H1 (cell line): ENCODE data around the gene TASP1. TPM values are rescaled to one million over a fixed set of nuclear protein-coding genes. Genes with fewer than 3 reads are reported as not detected.

Experiments
- BRCA1 ChIP-seq: IDR thresholded peaks from 2 replicates; pipeline ENCODE4 v1.6.1; 2012; ENCODE audit warnings: low read depth, low read length, improper control_type of control experiment
- HDAC6 ChIP-seq: IDR thresholded peaks from one replicate; pipeline ENCODE4 v1.7.1; 2012; ENCODE audit warnings: low read depth, mild to moderate bottlenecking, inconsistent platforms, low read length, moderate library complexity
- JUND ChIP-seq: IDR thresholded peaks from 2 replicates; pipeline ENCODE4 v1.6.1; 2011; ENCODE audit warnings: mild to moderate bottlenecking, improper control_type of control experiment, low read length
- MAFK ChIP-seq: IDR thresholded peaks from 2 replicates; pipeline ENCODE4 v1.6.1; 2012; ENCODE audit warnings: low read depth, mild to moderate bottlenecking, improper control_type of control experiment, low read length
- SP2 ChIP-seq: IDR thresholded peaks from 2 replicates; pipeline ENCODE4 v1.6.1; 2012; ENCODE audit warnings: mild to moderate bottlenecking, low read length, inconsistent platforms
- SP4 ChIP-seq: IDR thresholded peaks from 2 replicates; pipeline ENCODE4 v1.6.1; 2012; ENCODE audit warnings: low read length, inconsistent platforms
- USF2 ChIP-seq: IDR thresholded peaks from 2 replicates; pipeline ENCODE4 v1.6.1; 2011; ENCODE audit warnings: low read length, improper control_type of control experiment
- polyA plus RNA-seq, 7 experiments: library from polyadenylated mRNA; depleted of rRNA in 3 of 7; stranded (reverse) in 5 of 7; unstranded in 2 of 7; fragments of >200 nt in 5 of 7; fragments of 200-250 nt in 2 of 7; gene quantifications; 1 replicate in 5 of 7; 2 replicates in 1 of 7; 4 replicates in 1 of 7; pipeline versions ENCODE4 v1.2.1 to v1.2.3, GENCODE V29; 2011 to 2013; ENCODE audit warnings: missing spikeins in 2 of 7, mixed read lengths in 2 of 7
- total RNA-seq: library from RNA; stranded (reverse); fragmentation: NEBNext Ultra II Directional; extraction: Animal tissue kit (Norgen Biotek cat#: 25700); gene quantifications from 2 replicates; pipeline ENCODE4 v1.2.1, GENCODE V29; 2021
- TF ChIP-seq, protein P1 (sequence below): IDR thresholded peaks from 2 replicates; pipeline ENCODE4 v1.6.1; 2012; ENCODE audit warnings: low read length, inconsistent platforms

TASP1 gene
- total and polyA plus RNA-seq, 2 of the 8 experiments (the other 6 are each of a cell fraction or from before 2014, with no cell fraction given): 4.5 to 10.9 TPM

DNA sequence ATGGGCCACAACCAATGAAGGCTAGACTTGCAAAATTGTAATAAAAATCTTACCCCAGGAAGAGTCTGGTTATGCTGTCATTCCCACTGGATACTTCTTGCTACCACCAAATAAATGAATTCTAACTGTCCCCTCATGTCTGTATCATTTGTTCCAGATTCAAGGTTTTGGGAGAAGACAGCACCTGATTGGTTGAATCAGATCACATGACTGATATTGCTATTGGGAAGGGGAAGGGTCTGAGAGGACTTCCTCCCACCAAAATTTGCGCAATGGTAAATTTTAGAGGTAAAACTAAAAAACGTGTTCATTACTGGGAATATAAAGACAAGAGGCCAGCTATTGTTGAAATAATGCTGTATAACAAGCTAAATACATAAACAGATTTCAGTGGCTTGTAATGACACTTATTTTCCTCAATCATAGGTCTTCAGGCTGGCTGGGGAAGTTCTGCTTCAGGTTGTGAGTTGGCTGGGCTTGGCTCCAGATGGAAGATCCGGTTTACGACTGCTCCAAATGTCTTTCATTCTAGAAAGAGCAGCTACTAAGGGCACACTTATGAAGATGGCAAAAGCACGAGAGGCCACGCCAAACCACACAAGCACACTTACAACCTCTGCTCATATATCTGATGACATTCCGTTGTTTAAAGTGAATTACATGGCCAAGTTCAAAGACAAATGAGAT, 27.1 kb upstream of the TASP1 start (continued):
- TF ChIP-seq USF2 (no peak), SP2 (no peak), SP4 (no peak), HDAC6 (no peak), JUND (no peak), BRCA1 (no peak), MAFK (no peak)
- TF ChIP-seq, protein P1, sequence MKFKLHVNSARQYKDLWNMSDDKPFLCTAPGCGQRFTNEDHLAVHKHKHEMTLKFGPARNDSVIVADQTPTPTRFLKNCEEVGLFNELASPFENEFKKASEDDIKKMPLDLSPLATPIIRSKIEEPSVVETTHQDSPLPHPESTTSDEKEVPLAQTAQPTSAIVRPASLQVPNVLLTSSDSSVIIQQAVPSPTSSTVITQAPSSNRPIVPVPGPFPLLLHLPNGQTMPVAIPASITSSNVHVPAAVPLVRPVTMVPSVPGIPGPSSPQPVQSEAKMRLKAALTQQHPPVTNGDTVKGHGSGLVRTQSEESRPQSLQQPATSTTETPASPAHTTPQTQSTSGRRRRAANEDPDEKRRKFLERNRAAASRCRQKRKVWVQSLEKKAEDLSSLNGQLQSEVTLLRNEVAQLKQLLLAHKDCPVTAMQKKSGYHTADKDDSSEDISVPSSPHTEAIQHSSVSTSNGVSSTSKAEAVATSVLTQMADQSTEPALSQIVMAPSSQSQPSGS: no peak
- TF ChIP-seq, all 59 proteins: peak for 0
